GM18909 (cell line): Measurements from ENCODE around the gene SPATA18.
"Not testable (repeated sequence)": the region's sequence is repeated elsewhere in the genome, so short reads cannot be mapped to it uniquely, and the experiment has no call there.

Experiments used
- ATAC-seq: cut with Tn5 transposase; IDR thresholded peaks from one replicate; pipeline ENCODE4 v1.9.1; 2021; ENCODE audit warnings: mild to moderate bottlenecking; ENCODE audit not compliant: unreplicated experiment, poor library complexity

SPATA18 gene

GRCh38 chr4:52103319-52103718 is 52.2 kb downstream of the SPATA18 start:
- ATAC-seq, result no peak

GRCh38 chr4:52105276-52105675 is 54.2 kb downstream of the SPATA18 start:
- ATAC-seq, result no peak

GRCh38 chr4:52106191-52106590 is 55.1 kb downstream of the SPATA18 start:
- no peak for ATAC-seq

- no peak for ATAC-seq
These were observed 55.6 kb downstream of the SPATA18 start for GRCh38 chr4:52106660-52107059.

GRCh38 chr4:52107336-52107735 is 56.2 kb downstream of the SPATA18 start:
- ATAC-seq, result no peak

- no peak for ATAC-seq
These were observed 56.6 kb downstream of the SPATA18 start for GRCh38 chr4:52107745-52108144.

- ATAC-seq, result no peak
These were observed 59.1 kb downstream of the SPATA18 start for GRCh38 chr4:52110171-52110570.

GRCh38 chr4:52111995-52112394 is 60.9 kb downstream of the SPATA18 start:
- no peak for ATAC-seq

- no peak for ATAC-seq
These were observed 61.3 kb downstream of the SPATA18 start for GRCh38 chr4:52112411-52112810.

- ATAC-seq, result no peak
These were observed 65.5 kb downstream of the SPATA18 start for GRCh38 chr4:52116641-52117040.

GRCh38 chr4:52126226-52126625 is 75.1 kb downstream of the SPATA18 start:
- no peak for ATAC-seq

- no peak for ATAC-seq
These were observed 75.9 kb downstream of the SPATA18 start for GRCh38 chr4:52126966-52127365.

GRCh38 chr4:52135171-52135570 is 84.1 kb downstream of the SPATA18 start:
- ATAC-seq, result no peak

GRCh38 chr4:52137152-52137551 is 86.0 kb downstream of the SPATA18 start:
- ATAC-seq, result not testable (repeated sequence)

GRCh38 chr4:52142816-52143215 is 91.7 kb downstream of the SPATA18 start:
- ATAC-seq, result no peak

GRCh38 chr4:52143815-52144214 is 92.7 kb downstream of the SPATA18 start:
- ATAC-seq, result no peak

GRCh38 chr4:52144372-52144771 is 93.3 kb downstream of the SPATA18 start:
- no peak for ATAC-seq
